HG03064 (cell line): Measurements from ENCODE around the gene FOXN4.

Experiments
- ATAC-seq: cut with Tn5 transposase; IDR thresholded peaks from one replicate; pipeline ENCODE4 v1.9.1; 2021; ENCODE audit warnings: low read depth; ENCODE audit not compliant: unreplicated experiment

FOXN4 gene

GRCh38 chr12:109307051-109307450 lies 2.0 kb downstream of the FOXN4 start:
- no peak for ATAC-seq

- no peak for ATAC-seq
Measured at GRCh38 chr12:109305547-109305946, 3.5 kb downstream of the FOXN4 start.

GRCh38 chr12:109304485-109304884 lies 4.6 kb downstream of the FOXN4 start:
- ATAC-seq, result no peak

GRCh38 chr12:109302770-109303169 lies 6.3 kb downstream of the FOXN4 start:
- no peak for ATAC-seq

GRCh38 chr12:109302358-109302757 lies 6.7 kb downstream of the FOXN4 start:
- no peak for ATAC-seq

- no peak for ATAC-seq
Measured at GRCh38 chr12:109301643-109302168, 7.4 kb downstream of the FOXN4 start.

DNA sequence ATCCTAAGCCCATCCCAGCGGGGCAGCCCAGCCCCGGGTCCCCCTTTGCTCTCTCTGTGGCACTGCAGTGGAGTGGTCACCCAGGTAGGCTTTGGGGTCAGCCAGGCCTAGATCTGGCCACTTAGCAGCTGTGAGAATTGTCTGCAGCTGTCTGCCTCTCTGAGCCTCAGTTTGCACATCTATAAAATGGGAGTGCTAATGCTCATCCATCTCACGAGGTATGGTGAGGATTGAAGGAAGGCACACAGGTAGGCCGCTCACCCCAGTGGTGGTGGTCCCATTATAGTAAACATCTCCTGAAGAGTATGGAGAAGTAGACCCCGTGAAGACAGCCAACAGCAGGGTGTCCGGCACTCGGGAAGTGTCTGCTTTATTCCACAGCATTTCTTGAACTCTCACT lies 9.2 kb downstream of the FOXN4 start:
- no peak for ATAC-seq

DNA sequence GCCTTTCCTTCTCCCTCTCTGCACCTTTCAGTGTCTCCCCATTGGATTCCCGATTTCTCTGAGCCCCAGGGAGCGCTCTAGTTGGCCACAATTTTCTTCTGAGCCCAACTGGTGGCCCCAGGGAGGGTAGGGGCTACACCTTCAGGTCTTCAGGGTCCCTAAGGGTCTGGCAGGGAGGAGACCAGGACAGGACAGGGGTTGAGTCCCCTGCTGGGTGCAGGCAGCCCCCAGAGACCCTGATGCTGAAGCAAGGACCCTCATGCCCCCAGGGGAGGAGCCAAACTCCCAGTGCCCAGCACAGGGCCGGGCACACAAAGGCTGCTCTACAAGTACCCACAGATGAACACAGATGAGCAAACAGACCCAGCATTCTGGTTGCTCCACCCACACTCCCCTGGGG lies 12.7 kb downstream of the FOXN4 start:
- no peak for ATAC-seq

DNA sequence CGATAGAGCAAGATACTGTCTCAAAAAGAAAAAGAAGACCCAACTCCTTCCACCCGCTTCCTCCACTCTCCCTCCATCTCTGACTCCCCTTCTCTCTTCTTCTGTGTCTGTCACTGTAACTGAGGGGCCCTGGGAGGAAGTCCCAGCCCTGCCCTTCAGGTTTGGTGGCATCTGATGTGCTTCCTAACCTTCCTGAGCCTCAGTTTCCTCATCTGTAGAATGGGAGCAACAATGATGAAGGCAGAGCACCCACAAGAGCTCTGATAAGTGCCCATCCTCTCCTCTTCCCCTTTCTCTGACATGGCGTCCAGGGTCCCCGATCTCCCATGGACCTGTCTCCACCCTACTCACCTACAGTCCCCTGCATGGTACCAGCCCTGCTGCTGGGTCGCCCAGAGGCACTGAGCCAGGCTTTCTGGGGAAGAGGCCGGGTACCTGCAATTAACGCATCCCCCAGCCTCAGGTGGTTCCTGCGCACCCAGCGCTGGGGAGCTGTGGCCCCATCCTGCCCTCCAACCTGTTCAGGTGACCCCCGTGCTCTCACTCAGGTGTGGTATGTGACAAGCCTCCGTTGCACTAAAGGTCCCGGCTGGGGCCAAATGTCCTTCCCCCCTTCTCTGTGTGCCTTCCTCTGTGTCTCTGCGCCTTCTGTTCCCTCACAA lies 13.2 kb downstream of the FOXN4 start:
- no peak for ATAC-seq

GRCh38 chr12:109294286-109294796 lies 14.7 kb downstream of the FOXN4 start:
- ATAC-seq, result no peak

- no peak for ATAC-seq
Measured at GRCh38 chr12:109293106-109293505, 16.0 kb downstream of the FOXN4 start.

DNA sequence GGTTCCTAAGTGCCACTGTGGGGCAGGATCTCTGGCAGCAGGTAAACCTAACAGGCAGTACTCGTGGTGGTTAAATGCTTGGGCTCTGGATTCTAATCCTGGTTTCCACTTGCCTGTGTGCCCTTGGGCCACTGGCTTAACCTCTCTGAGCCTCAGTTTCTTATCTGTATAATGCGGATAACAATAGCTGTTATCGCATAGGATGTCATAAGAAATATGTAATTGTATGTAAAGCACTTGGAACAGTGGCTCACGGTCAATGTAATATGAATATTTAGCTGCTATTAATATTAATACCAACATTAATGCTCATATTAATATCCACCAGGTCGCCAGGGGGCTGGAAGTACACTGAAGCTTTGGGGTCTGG lies 16.8 kb downstream of the FOXN4 start:
- ATAC-seq, result no peak

GRCh38 chr12:109291521-109292341 lies 17.4 kb downstream of the FOXN4 start:
- ATAC-seq, result no peak

GRCh38 chr12:109291117-109291516 lies 18.0 kb downstream of the FOXN4 start:
- ATAC-seq, result no peak

DNA sequence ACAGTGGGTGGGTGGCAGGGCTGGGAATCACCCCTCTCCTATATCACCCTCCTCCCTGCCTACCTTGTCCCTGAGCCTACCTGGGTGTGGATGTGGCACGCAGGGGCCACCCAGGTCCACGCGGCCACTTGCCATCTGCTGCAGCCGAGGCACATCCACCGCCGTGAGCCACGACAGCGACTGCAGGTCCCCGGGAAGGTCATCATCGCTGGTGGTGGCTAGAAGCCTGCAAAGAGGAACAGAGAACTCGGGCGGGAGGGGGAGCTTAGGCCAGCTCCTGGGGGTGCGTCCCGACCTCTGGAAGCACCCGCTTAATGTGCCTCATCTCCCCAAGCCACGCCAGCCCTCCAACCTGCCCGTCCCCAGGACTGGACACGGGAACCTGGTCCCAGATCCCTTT lies 19.0 kb downstream of the FOXN4 start:
- no peak for ATAC-seq

DNA sequence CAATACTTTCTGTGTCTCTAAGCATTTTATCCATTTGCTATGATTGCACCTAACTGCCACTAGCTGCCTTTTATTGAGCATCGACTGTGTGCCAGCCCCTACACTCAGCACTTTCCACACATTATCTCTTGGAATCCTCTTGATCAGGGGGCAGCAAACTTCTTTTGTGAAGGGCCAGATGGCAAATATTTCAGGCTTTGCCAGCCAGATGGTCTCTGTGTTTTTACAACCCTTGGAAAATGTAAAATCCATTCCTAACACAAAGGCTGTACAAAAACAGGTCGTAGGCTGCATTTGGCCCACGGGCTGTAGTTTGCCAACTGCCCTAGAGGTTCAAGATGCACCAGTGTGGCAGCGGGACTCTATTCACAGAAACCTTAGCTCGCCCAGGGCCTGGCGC lies 19.5 kb downstream of the FOXN4 start:
- ATAC-seq, result no peak

- ATAC-seq, result no peak
Measured at GRCh38 chr12:109289004-109289403, 20.1 kb downstream of the FOXN4 start.

DNA sequence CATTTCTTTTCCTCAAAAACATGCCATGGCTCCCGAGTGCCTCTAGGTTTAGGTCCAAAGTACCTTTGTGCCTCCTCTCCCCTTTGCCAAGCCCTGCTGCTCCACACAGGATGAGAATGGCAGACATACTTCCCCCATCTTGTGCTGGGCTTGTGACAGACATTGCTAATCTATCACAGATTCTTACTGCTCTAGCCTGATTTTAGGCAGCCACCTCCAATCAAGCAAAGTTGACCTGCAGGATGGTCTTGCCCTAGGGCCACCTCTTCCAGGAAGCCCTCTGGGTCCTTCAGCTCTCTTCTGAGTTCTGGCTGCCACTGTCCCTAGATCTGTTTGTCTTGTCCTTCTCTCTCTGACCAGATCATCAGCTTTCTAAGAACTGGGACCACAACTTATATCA lies 20.5 kb downstream of the FOXN4 start:
- no peak for ATAC-seq

DNA sequence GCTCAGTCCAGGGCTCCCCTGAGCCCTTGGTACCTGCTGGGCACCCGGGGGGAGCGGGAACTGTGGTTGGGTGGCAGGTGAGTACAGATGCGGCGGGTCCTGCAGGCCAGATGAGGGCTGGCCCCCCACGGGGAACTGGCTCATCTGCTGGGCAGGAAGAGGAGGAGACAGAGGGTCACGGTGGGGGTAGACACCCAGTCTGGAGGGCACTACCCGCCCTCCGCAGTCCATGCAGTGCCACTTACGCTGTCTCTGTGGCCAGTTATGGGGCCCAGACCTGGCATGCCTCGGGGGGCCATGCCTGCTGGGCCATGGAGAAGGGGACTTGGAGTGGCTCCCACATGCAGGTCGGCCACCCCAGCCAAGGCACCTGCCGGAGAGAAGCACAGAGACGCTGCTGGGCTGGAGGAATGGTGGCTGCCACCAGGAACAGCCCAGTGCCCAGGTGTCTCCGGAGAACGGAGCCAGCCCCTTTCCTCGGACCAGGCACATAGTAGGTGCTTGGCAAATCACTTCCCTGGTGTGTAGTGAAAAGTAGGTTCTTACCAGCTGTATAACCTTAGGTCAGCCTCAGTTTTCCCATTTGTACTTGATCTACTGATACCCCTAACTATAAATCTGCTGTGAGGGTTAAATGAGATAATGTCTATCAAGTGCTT lies 21.1 kb downstream of the FOXN4 start:
- no peak for ATAC-seq

DNA sequence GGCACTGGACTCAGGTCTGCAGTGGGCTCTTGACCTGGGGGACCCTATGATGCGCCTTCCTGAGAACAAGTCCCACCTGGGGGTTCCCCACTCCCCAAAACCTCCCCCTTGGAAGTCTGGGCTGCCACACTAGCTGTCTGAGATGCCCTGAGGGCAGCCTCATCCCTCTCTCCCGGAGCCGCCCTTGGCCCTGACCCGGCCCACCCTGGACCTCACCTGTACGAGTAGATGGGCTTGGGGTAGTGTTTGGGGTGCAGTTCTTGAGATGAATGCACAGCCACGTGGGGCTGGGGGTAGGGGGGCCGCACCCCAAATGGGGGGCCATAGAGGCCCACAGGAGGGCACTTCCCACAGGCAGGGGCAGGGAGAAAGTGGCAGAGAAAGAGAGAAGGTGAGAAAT lies 21.9 kb downstream of the FOXN4 start:
- ATAC-seq, result no peak

- no peak for ATAC-seq
Measured at GRCh38 chr12:109286652-109287051, 22.4 kb downstream of the FOXN4 start.
